Endothelial cell of umbilical vein (primary cell): ENCODE results near the gene RIMBP2. TPM values are rescaled to one million over a fixed set of nuclear protein-coding genes. Genes with fewer than 3 reads are reported as not detected.

ENCODE experiments used
- BruUV-seq: library from RNA; stranded (reverse); fragments of 400-500 nt; replicated peaks from 2 replicates; lab custom pipeline; 2021; lab: Mats Ljungman, UMichigan
- CTCF ChIA-PET: fragments of 300-600, 350-600 bp; sonication (Branson Sonifier 250); formaldehyde crosslinking; loops from one replicate; lab custom pipeline; 2021; ENCODE audit warnings: antibody characterized with exemption, inconsistent platforms; lab: Charles Lee
- POLR2A ChIA-PET: fragments of 300-600, 350-600 bp; sonication (Branson Sonifier 250); formaldehyde crosslinking; loops from one replicate; lab custom pipeline; 2021; ENCODE audit warnings: antibody characterized with exemption, inconsistent platforms; lab: Charles Lee
- DNase-seq: peaks from one replicate; pipeline ENCODE4 v3.0.0-alpha.2; 2011; ENCODE audit warnings: low read depth, low spot score
- FAIRE-seq: peaks from 2 replicates; lab custom pipeline; 2011; peaks lifted over from hg19 to GRCh38; lab: Jason Lieb, UNC
- H2AFZ ChIP-seq: 2 replicates; pipeline ENCODE4 v1.6.0; 2012; ENCODE audit warnings: low read depth, low read length, control low read depth, inconsistent platforms
- H3K27ac ChIP-seq: 2 replicates; pipeline ENCODE4 v1.5.1; 2011; ENCODE audit warnings: low read depth, mild to moderate bottlenecking, control low read depth, low read length, moderate library complexity; ENCODE audit not compliant: insufficient read depth
- H3K27me3 ChIP-seq, 2 experiments: 2 replicates each; pipeline versions ENCODE4 v1.6.0 to v1.6.1; 2011; ENCODE audit warnings: low read length in 2 of 2, mixed read lengths in 1 of 2; ENCODE audit not compliant: control insufficient read depth in 2 of 2, insufficient read depth in 2 of 2
- H3K36me3 ChIP-seq, 2 experiments: 2 replicates in 1 of 2; 3 replicates in 1 of 2; pipeline ENCODE4 v1.5.1; 2011; ENCODE audit warnings: low read length in 2 of 2, mild to moderate bottlenecking in 1 of 2, moderate library complexity in 1 of 2; ENCODE audit not compliant: control insufficient read depth in 2 of 2, insufficient read depth in 2 of 2; ENCODE audit errors: extremely low read depth in 1 of 2
- H3K4me1 ChIP-seq: 3 replicates; pipeline ENCODE4 v1.5.1; 2011; ENCODE audit warnings: mild to moderate bottlenecking, low read length; ENCODE audit not compliant: control insufficient read depth, insufficient read depth; ENCODE audit errors: extremely low read depth
- H3K4me2 ChIP-seq: 2 replicates; pipeline ENCODE4 v1.6.1; 2011; ENCODE audit warnings: low read length, control low read depth, mixed read lengths; ENCODE audit not compliant: insufficient read depth
- H3K4me3 ChIP-seq, 3 experiments: fragments of 200-600 bp in 1 of 3; sonication (generic), shearing (Covaris generic) in 1 of 3; replicated peaks in 1 of 3; 2 replicates each; pipeline ENCODE4 v1.5.1; 2011 to 2016; ENCODE audit warnings: control low read depth in 3 of 3, low read length in 3 of 3, mild to moderate bottlenecking in 2 of 3, inconsistent platforms in 1 of 3, low read depth in 1 of 3, moderate library complexity in 1 of 3; ENCODE audit not compliant: insufficient read depth in 1 of 3
- H3K79me2 ChIP-seq: 2 replicates; pipeline ENCODE4 v1.6.0; 2012; ENCODE audit warnings: low read length, inconsistent platforms; ENCODE audit not compliant: control insufficient read depth, insufficient read depth
- H3K9ac ChIP-seq: replicated peaks from 2 replicates; pipeline ENCODE3; 2011; ENCODE audit warnings: low read length, control low read depth; ENCODE audit not compliant: insufficient read depth; ENCODE audit errors: extremely low read depth
- H3K9me1 ChIP-seq: replicated peaks from 3 replicates; pipeline ENCODE4 v1.6.0; 2011; ENCODE audit warnings: mild to moderate bottlenecking, low read length; ENCODE audit not compliant: control insufficient read depth, insufficient read depth; ENCODE audit errors: extremely low read depth
- H3K9me3 ChIP-seq: replicated peaks from 2 replicates; pipeline ENCODE4 v1.5.1; 2012; ENCODE audit warnings: low read length, inconsistent platforms; ENCODE audit not compliant: control insufficient read depth, insufficient read depth
- H4K20me1 ChIP-seq: replicated peaks from 2 replicates; pipeline ENCODE3; 2011; ENCODE audit warnings: mild to moderate bottlenecking, low read length; ENCODE audit not compliant: control insufficient read depth, insufficient read depth; ENCODE audit errors: extremely low read depth
- CTCF ChIP-seq, 2 donors: IDR thresholded peaks; 1 replicate in 1 of 2; 2 replicates in 1 of 2; pipeline ENCODE4 v1.5.1; 2011; ENCODE audit warnings: low read length in 2 of 2, mild to moderate bottlenecking in 2 of 2, moderate library complexity in 2 of 2, control low read depth in 1 of 2, inconsistent platforms in 1 of 2, low read depth in 1 of 2; ENCODE audit not compliant: insufficient read depth in 1 of 2; ENCODE audit errors: extremely low read depth in 1 of 2
- POLR2AphosphoS5 ChIP-seq: IDR thresholded peaks from 2 replicates; pipeline ENCODE4 v1.6.1; 2012; ENCODE audit warnings: low read depth, mild to moderate bottlenecking, control low read depth, low read length, moderate library complexity; ENCODE audit not compliant: insufficient read depth
- dilution Hi-C: fragments of 300-500 bp; cut with MboI; formaldehyde crosslinking; loops from one replicate; pipeline ENCODE4 v1.15.0; 2019; ENCODE audit warnings: low sequenced_read_pairs; ENCODE audit not compliant: extremely low pct_ligation_motif_present
- intact Hi-C: fragments of 100-400 bp; cut with micrococcal nuclease; formaldehyde crosslinking; loops from one replicate; pipeline ENCODE4 v1.10.0; 2022
- polyA plus RNA-seq, 4 experiments: library from polyadenylated mRNA; depleted of rRNA in 3 of 4; stranded (reverse) in 3 of 4; unstranded in 1 of 4; fragments of >200 nt; gene quantifications; 2 replicates each; pipeline versions ENCODE4 v1.2.1 to v1.2.3, GENCODE V29; 2011 to 2012; ENCODE audit warnings: missing spikeins in 1 of 4
- total RNA-seq: library from RNA; stranded (reverse); gene quantifications from 2 replicates; pipeline ENCODE4 v1.2.3, GENCODE V29; 2021

Gene RIMBP2
- total and polyA plus RNA-seq, 2 donors (not counting 3 experiments of a cell fraction or from before 2014, with no cell fraction given), result 0.04 TPM; not detected in 1

DNA sequence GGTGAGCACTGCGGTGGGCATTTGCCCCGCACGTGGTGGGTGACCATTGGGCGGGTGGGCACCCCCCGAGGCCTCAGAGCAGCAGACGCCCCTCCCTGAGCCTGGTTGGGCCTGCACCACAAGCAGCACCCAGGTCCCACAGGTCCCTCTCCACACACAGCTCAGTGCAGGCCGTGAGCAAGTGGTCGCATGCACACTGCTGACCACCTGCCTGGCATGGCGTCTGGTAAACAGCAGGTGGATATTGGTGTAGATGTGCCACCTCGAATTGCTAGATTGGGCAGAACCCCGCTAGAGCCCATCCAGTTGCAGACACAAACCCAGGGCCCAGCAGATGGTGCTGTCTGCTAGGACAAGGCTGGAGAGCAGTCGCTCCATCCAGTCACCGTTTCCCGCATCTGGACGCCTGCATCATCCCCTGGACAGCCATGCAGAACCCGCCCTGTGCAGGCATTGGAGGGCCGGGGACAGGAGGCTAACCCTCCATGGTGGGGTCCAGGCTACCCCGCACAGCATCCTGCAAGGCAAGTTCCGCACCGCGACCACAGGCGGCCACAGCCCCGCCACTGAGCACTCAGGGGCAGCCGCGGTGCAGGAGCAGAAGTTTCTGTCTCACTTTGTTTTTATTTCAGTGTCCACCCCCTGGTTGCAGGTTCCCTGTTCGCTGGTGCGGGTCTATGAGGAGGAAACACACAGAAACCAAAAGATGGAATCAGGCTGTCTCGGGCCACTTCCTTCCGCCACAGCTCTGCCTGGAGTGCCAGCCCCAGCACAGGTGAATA is 45.6 kb upstream of the RIMBP2 start:
- CTCF ChIA-PET, result no interaction called here
- no peaks in the 10 kb centered on the region for H3K9me1 ChIP-seq
- dilution Hi-C loops, result no loop called here

More for the DNA sequence above, 45.6 kb upstream of the RIMBP2 start:
- Histone ChIP-seq H3K9ac (no peak overlapping the region), H3K27me3 (no peaks in the 10 kb centered on the region), H3K4me2 (no peak overlapping the region), H3K36me3 (no peaks in the 10 kb centered on the region), H3K4me1 (no peaks in the 10 kb centered on the region), H3K4me3 (no peak overlapping the region), H3K79me2 (no peaks in the 10 kb centered on the region), H3K27ac (no peak overlapping the region), H3K9me3 (peaks cover 3% of the 10 kb centered on the region), H4K20me1 (no peaks in the 10 kb centered on the region), H2AFZ (no peak overlapping the region)
- intact Hi-C loops, result loop anchor here (1.0 to 10.0 kb wide), 2 partner anchors 58 to 373 kb away; no protein-coding TSS in a partner anchor
- TF ChIP-seq CTCF (IDR thresholded peaks at IDR 0.05; ENCODE audit: extremely low read depth in 1 of 2, insufficient read depth in 1 of 2, low read depth in 1 of 2, low read length in 2 of 2), result peak in 1 of 2 donors; percentile 35
- TF ChIP-seq POLR2AphosphoS5, result no peak
- POLR2A ChIA-PET, result no interaction called here
- no peak for DNase-seq
- BruUV-seq, result no TSS peak
- FAIRE-seq, result no peak
